ENCODE results near the gene TGFBI.

Gene TGFBI

GRCh38 chr5:136028782-136029742 lies at the start of gene TGFBI:
Gene TGFBI, plus strand, starts transcription at chr5:136028988. Its CDS starts 68 bp downstream, at chr5:136029056.
- no peak within 1 kb of the TSS for H2AFZ ChIP-seq (ENCODE audit: low read depth, low read length)
- no peak within 1 kb of the TSS for H3K9ac ChIP-seq (ENCODE audit: low read depth, low read length)
- H3K4me2 ChIP-seq (ENCODE audit: insufficient read depth, low read length), result no peak within 1 kb of the TSS
- TF ChIP-seq EZH2 (IDR thresholded peaks at IDR 0.05; ENCODE audit: borderline replicate concordance, low read depth, low read length, severe bottlenecking), result no peak
- no peak for TF ChIP-seq CTCF (IDR thresholded peaks at IDR 0.05; ENCODE audit: borderline replicate concordance, extremely low read depth, low read length, poor library complexity, severe bottlenecking)
- H3K79me2 ChIP-seq (ENCODE audit: insufficient read depth, low read length), result no peaks in the 10 kb centered on the region
- no peaks in the 10 kb centered on the region for H3K36me3 ChIP-seq (ENCODE audit: insufficient read depth, low read length)
- H3K27me3 ChIP-seq (ENCODE audit: insufficient read depth, low read length, poor library complexity), result peaks cover under 1% of the 10 kb centered on the region
- no peaks in the 10 kb centered on the region for H3K4me1 ChIP-seq (ENCODE audit: insufficient read depth, low read length)
- no peaks in the 10 kb centered on the region for H3K9me3 ChIP-seq (ENCODE audit: insufficient read depth, low read length, severe bottlenecking)
- DNase-seq (no peak), ATAC-seq (ENCODE audit: insufficient read depth, low read depth) (no peak)
- no peak within 1 kb of the TSS for H3K4me3 ChIP-seq (ENCODE audit: low read depth in 1 of 2, low read length in 2 of 2)
- no peaks in the 10 kb centered on the region; the same call in 1 of the 2 replicates for H4K20me1 ChIP-seq (ENCODE audit: insufficient read depth, low read length)
- no peak within 1 kb of the TSS for H3K27ac ChIP-seq (ENCODE audit: low read length)

- H3K36me3 ChIP-seq (ENCODE audit: insufficient read depth, low read length), result no peaks in the 10 kb centered on the region
- no peaks in the 10 kb centered on the region for H3K9me3 ChIP-seq (ENCODE audit: insufficient read depth, low read length, severe bottlenecking)
- no peak overlapping the region for H2AFZ ChIP-seq (ENCODE audit: low read depth, low read length)
- no peak overlapping the region for H3K27ac ChIP-seq (ENCODE audit: low read length)
- no peak overlapping the region for H3K9ac ChIP-seq (ENCODE audit: low read depth, low read length)
- DNase-seq (no peak), ATAC-seq (ENCODE audit: insufficient read depth, low read depth) (no peak)
- H3K4me1 ChIP-seq (ENCODE audit: insufficient read depth, low read length), result no peaks in the 10 kb centered on the region
- TF ChIP-seq CTCF (IDR thresholded peaks at IDR 0.05; ENCODE audit: borderline replicate concordance, extremely low read depth, low read length, poor library complexity, severe bottlenecking) (no peak), EZH2 (IDR thresholded peaks at IDR 0.05; ENCODE audit: borderline replicate concordance, low read depth, low read length, severe bottlenecking) (no peak)
- H3K4me2 ChIP-seq (ENCODE audit: insufficient read depth, low read length), result no peak overlapping the region
- H3K27me3 ChIP-seq (ENCODE audit: insufficient read depth, low read length, poor library complexity), result peaks cover 5% of the 10 kb centered on the region
- H3K4me3 ChIP-seq (ENCODE audit: low read depth in 1 of 2, low read length in 2 of 2), result no peak overlapping the region
- no peaks in the 10 kb centered on the region for H4K20me1 ChIP-seq (ENCODE audit: insufficient read depth, low read length)
- H3K79me2 ChIP-seq (ENCODE audit: insufficient read depth, low read length), result no peaks in the 10 kb centered on the region
Observed at GRCh38 chr5:135978993-135979392, 49.8 kb upstream of the TGFBI start.

- DNase-seq, result no peak
- no peak overlapping the region for H3K27ac ChIP-seq (ENCODE audit: low read length)
Observed at GRCh38 chr5:135979510-135979909, 49.3 kb upstream of the TGFBI start.

More at GRCh38 chr5:135979510-135979909, 49.3 kb upstream of the TGFBI start:
- H3K4me1 ChIP-seq (ENCODE audit: insufficient read depth, low read length), result no peaks in the 10 kb centered on the region
- peaks cover 5% of the 10 kb centered on the region for H3K27me3 ChIP-seq (ENCODE audit: insufficient read depth, low read length, poor library complexity)
- no peaks in the 10 kb centered on the region for H3K36me3 ChIP-seq (ENCODE audit: insufficient read depth, low read length)
- H2AFZ ChIP-seq (ENCODE audit: low read depth, low read length), result no peak overlapping the region
- H3K79me2 ChIP-seq (ENCODE audit: insufficient read depth, low read length), result no peaks in the 10 kb centered on the region
- H3K4me2 ChIP-seq (ENCODE audit: insufficient read depth, low read length), result no peak overlapping the region
- H3K4me3 ChIP-seq (ENCODE audit: low read depth in 1 of 2, low read length in 2 of 2), result no peak overlapping the region
- no peak for TF ChIP-seq CTCF (IDR thresholded peaks at IDR 0.05; ENCODE audit: borderline replicate concordance, extremely low read depth, low read length, poor library complexity, severe bottlenecking)
- TF ChIP-seq EZH2 (IDR thresholded peaks at IDR 0.05; ENCODE audit: borderline replicate concordance, low read depth, low read length, severe bottlenecking), result no peak
- H3K9ac ChIP-seq (ENCODE audit: low read depth, low read length), result no peak overlapping the region
- no peaks in the 10 kb centered on the region for H4K20me1 ChIP-seq (ENCODE audit: insufficient read depth, low read length)
- no peaks in the 10 kb centered on the region for H3K9me3 ChIP-seq (ENCODE audit: insufficient read depth, low read length, severe bottlenecking)
- no peak for ATAC-seq (ENCODE audit: insufficient read depth, low read depth)

Data from DND-41 (cell line).